Measurements from ENCODE around the gene NAALADL1. TPM values are rescaled to one million over a fixed set of nuclear protein-coding genes. Genes with fewer than 3 reads are reported as not detected.

Gene NAALADL1
- total and polyA plus RNA-seq, 9 of the 15 experiments (the other 6 are each of a cell fraction or from before 2014, with no cell fraction given), result 0.06 to 0.72 (median 0.22) TPM; not detected in 4

DNA sequence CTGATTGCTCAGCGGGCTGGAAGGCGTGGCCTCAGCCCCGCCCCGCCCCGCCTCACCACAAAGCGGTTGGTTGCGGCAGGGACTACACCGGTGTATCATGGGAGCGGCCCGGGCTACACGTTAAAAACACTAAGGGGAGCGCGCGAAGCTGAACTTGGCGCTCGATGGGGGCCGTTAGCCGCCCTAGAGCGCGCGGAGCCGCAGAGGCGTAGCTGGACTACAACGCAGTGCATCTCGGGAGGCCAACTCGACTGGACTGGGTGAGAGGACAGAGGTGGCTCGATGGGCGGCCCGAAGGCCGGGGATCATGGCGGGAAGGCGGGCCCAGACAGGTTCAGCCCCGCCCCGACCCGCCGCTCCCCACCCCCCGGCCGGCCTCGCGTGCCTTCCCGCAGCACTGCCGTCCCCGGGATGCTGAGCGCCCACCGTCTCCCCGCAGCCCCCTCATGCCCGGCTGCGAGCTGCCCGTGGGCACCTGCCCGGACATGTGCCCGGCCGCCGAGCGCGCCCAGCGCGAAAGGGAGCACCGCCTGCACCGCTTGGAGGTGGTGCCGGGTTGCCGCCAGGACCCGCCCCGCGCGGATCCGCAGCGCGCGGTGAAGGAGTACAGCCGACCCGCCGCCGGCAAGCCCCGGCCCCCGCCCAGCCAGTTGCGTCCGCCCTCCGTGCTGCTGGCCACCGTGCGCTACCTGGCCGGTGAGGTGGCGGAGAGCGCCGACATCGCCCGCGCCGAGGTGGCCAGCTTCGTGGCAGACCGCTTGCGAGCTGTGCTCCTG is 17.3 kb downstream of the NAALADL1 start, which contains the start of gene SAC3D1 (continued):
- TF ChIP-seq RBM14 (IDR thresholded peaks at IDR 0.05; ENCODE audit: borderline replicate concordance, insufficient read depth, low read depth, low read length) (no peak), SMARCA5 (IDR thresholded peaks at IDR 0.05) (no peak), YBX1 (IDR thresholded peaks at IDR 0.05) (no peak), ZNF589 (CRISPR knock-in tag; IDR thresholded peaks at IDR 0.05; ENCODE audit: low read depth) (no peak), GABPB2 (CRISPR knock-in tag; conservative IDR thresholded peaks at IDR 0.05) (no peak), ILF3 (IDR thresholded peaks at IDR 0.05; ENCODE audit: borderline replicate concordance) (no peak), ZNF830 (CRISPR knock-in tag; IDR thresholded peaks at IDR 0.05) (no peak), NFATC3 (IDR thresholded peaks at IDR 0.05) (no peak), BRD9 (IDR thresholded peaks at IDR 0.05; ENCODE audit: low read depth, partially characterized antibody) (no peak), MAZ (CRISPR knock-in tag; conservative IDR thresholded peaks at IDR 0.05 in 1 of 2, IDR thresholded peaks at IDR 0.05 in 1 of 2) (peak; percentile 62 to 71; a peak in 3 of 4 replicates), TCF7 (IDR thresholded peaks at IDR 0.05; ENCODE audit: borderline replicate concordance) (no peak), PYGO2 (tag; IDR thresholded peaks at IDR 0.05) (no peak), SAP30 (IDR thresholded peaks at IDR 0.05; ENCODE audit: borderline replicate concordance, insufficient read depth, low read depth, low read length, poor library complexity, severe bottlenecking) (peak; percentile 81), ZNF785 (CRISPR knock-in tag; IDR thresholded peaks at IDR 0.05) (no peak), FOXA3 (CRISPR knock-in tag; conservative IDR thresholded peaks at IDR 0.05 in 1 of 2, IDR thresholded peaks at IDR 0.05 in 1 of 2) (no peak), ZNF408 (CRISPR knock-in tag; IDR thresholded peaks at IDR 0.05; ENCODE audit: low read depth) (no peak), ZNF445 (CRISPR knock-in tag; IDR thresholded peaks at IDR 0.05; ENCODE audit: low read depth) (no peak), LARP7 (IDR thresholded peaks at IDR 0.05) (no peak), TAL1 (IDR thresholded peaks at IDR 0.05) (no peak), KDM2B (CRISPR knock-in tag; IDR thresholded peaks at IDR 0.05) (no peak), ZNF584 (CRISPR knock-in tag; IDR thresholded peaks at IDR 0.05; ENCODE audit: low read depth) (no peak), HNRNPH1 (optimal IDR thresholded peaks at IDR 0.05; ENCODE audit: low read depth, low read length) (no peak), ZNF79 (CRISPR knock-in tag; IDR thresholded peaks at IDR 0.05; ENCODE audit: low read depth) (no peak)
- TF ChIP-seq, protein P1, sequence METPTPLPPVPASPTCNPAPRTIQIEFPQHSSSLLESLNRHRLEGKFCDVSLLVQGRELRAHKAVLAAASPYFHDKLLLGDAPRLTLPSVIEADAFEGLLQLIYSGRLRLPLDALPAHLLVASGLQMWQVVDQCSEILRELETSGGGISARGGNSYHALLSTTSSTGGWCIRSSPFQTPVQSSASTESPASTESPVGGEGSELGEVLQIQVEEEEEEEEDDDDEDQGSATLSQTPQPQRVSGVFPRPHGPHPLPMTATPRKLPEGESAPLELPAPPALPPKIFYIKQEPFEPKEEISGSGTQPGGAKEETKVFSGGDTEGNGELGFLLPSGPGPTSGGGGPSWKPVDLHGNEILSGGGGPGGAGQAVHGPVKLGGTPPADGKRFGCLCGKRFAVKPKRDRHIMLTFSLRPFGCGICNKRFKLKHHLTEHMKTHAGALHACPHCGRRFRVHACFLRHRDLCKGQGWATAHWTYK (CRISPR knock-in tag; IDR thresholded peaks at IDR 0.05), result no peak
- TF ChIP-seq, protein P2, sequence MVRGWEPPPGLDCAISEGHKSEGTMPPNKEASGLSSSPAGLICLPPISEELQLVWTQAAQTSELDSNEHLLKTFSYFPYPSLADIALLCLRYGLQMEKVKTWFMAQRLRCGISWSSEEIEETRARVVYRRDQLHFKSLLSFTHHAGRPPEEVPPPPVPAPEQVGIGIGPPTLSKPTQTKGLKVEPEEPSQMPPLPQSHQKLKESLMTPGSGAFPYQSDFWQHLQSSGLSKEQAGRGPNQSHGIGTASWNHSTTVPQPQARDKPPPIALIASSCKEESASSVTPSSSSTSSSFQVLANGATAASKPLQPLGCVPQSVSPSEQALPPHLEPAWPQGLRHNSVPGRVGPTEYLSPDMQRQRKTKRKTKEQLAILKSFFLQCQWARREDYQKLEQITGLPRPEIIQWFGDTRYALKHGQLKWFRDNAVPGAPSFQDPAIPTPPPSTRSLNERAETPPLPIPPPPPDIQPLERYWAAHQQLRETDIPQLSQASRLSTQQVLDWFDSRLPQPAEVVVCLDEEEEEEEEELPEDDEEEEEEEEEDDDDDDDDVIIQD (CRISPR knock-in tag; IDR thresholded peaks at IDR 0.05), result 0 out of 2 replicates have a peak, but pooled peaks have one; percentile 29
- TF ChIP-seq, protein P3, sequence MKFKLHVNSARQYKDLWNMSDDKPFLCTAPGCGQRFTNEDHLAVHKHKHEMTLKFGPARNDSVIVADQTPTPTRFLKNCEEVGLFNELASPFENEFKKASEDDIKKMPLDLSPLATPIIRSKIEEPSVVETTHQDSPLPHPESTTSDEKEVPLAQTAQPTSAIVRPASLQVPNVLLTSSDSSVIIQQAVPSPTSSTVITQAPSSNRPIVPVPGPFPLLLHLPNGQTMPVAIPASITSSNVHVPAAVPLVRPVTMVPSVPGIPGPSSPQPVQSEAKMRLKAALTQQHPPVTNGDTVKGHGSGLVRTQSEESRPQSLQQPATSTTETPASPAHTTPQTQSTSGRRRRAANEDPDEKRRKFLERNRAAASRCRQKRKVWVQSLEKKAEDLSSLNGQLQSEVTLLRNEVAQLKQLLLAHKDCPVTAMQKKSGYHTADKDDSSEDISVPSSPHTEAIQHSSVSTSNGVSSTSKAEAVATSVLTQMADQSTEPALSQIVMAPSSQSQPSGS (CRISPR knock-in tag; IDR thresholded peaks at IDR 0.05), result no peak

Data from K562 (cell line).